ENCODE data around the gene PPIE.

Gene PPIE

DNA sequence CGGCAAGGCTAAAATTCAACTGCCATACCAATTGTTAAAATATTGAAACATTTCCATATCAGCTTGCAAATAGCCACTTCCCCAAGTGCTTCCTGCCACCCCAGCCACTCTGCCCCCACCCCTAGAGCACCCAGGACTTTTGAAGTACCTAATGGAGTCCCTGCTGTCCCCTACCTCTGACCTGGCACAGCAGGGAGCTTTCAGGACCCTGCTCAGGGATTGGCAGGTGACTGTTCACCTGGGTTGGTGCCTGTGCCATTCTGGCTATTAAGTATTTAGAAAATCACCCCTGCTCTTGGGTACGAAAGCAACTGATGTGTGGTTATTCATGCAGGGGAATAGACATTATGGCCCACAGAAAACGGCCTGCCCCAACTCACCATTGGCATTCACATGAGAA is 38.3 kb upstream of the PPIE start:
- Mint-ChIP-seq H3K27ac (ENCODE audit: low read depth) (no peak overlapping the region), H3K36me3 (ENCODE audit: insufficient read depth) (peaks cover 6% of the 10 kb centered on the region), H3K4me1 (no peaks in the 10 kb centered on the region), H3K9me3 (no peaks in the 10 kb centered on the region), H3K27me3 (peaks cover 14% of the 10 kb centered on the region), H3K4me3 (no peak overlapping the region)
- ATAC-seq (replicated peaks; ENCODE audit: extremely low read depth, poor library complexity, severe bottlenecking) (no peak), DNase-seq (ENCODE audit: low spot score in 2 of 2) (no peak)

DNA sequence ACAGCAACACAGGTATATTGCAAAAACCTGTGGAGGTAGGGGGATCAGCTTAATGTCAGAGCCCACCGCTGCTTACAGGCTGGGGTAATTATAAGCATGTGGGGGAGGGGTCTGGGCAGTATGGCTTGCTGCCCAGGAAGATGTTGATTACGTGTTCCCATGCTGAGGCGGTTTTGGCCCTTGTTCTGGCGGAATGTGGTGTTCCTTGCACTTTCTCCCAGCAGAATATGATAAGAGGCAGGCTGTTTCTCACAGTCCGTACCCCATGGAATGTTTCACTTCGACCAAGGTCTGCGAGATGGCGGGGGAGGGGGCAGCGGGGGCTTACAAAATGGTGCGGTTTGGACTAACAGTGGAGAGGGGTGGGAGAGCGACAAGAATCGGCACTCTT is 37.6 kb upstream of the PPIE start:
- no peak overlapping the region for H3K4me3 Mint-ChIP-seq
- DNase-seq (ENCODE audit: low spot score in 2 of 2): no peak
- no peak for ATAC-seq (replicated peaks; ENCODE audit: extremely low read depth, poor library complexity, severe bottlenecking)
- H3K27ac Mint-ChIP-seq (ENCODE audit: low read depth): no peak overlapping the region
- no peaks in the 10 kb centered on the region for H3K9me3 Mint-ChIP-seq
- H3K27me3 Mint-ChIP-seq: peaks cover 11% of the 10 kb centered on the region
- peaks cover 4% of the 10 kb centered on the region for H3K36me3 Mint-ChIP-seq (ENCODE audit: insufficient read depth)
- no peaks in the 10 kb centered on the region for H3K4me1 Mint-ChIP-seq

DNA sequence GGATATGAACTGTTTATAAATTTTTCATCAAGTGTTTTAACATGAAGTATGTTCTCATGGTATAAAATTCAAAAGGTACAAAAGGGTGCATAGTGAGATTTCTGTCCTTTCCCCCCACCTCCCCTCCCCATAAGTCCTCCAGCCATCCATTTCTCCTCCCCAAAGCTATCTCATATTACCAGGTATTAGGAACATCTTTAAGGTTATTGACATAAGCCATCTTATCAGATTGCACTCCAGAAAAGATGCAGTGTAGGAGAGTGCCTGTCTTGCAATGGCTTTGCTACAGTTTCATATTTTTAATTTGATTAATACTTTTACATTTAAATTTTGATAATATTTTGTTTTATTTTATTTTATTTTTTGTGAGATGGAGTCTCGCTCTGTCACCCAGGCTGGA is 33.9 kb upstream of the PPIE start:
- H3K4me1 Mint-ChIP-seq: no peaks in the 10 kb centered on the region

DNA sequence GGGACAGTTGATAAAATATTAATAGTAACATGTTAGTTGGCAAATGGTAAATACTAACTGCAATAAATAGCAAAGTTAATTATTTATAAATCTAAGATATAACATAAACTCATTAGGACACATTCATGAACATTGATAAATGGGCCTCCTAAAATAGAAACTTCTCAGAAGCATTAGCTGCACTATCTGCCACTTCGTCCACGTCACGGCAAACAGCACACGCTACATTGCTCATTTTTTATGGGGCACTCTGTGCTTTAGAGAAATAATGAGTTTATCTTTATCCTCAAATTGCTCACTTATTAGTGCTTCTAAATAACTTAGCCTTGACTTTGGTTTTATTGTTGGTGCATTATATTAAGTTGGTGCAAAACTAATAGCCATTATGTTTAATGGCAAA is 31.2 kb upstream of the PPIE start:
- no peak overlapping the region for H3K4me3 Mint-ChIP-seq
- H3K27ac Mint-ChIP-seq (ENCODE audit: low read depth): no peak overlapping the region
- no peaks in the 10 kb centered on the region for H3K27me3 Mint-ChIP-seq
- DNase-seq (ENCODE audit: low spot score in 2 of 2) (no peak), ATAC-seq (replicated peaks; ENCODE audit: extremely low read depth, poor library complexity, severe bottlenecking) (no peak)
- no peaks in the 10 kb centered on the region for H3K9me3 Mint-ChIP-seq
- H3K4me1 Mint-ChIP-seq: no peaks in the 10 kb centered on the region
- H3K36me3 Mint-ChIP-seq (ENCODE audit: insufficient read depth): no peaks in the 10 kb centered on the region

More for the DNA sequence above, 33.9 kb upstream of the PPIE start:
- H3K4me3 Mint-ChIP-seq: no peak overlapping the region
- no peaks in the 10 kb centered on the region for H3K9me3 Mint-ChIP-seq
- no peaks in the 10 kb centered on the region for H3K27me3 Mint-ChIP-seq
- no peak overlapping the region for H3K27ac Mint-ChIP-seq (ENCODE audit: low read depth)
- no peak for ATAC-seq (replicated peaks; ENCODE audit: extremely low read depth, poor library complexity, severe bottlenecking)
- peaks cover 2% of the 10 kb centered on the region for H3K36me3 Mint-ChIP-seq (ENCODE audit: insufficient read depth)
- DNase-seq (ENCODE audit: low spot score in 2 of 2): no peak

GRCh38 chr1:39711104-39711965 is 27.3 kb upstream of the PPIE start:
- H3K27ac Mint-ChIP-seq (ENCODE audit: low read depth): no peak overlapping the region
- ATAC-seq (replicated peaks; ENCODE audit: extremely low read depth, poor library complexity, severe bottlenecking) (no peak), DNase-seq (ENCODE audit: low spot score in 2 of 2) (no peak)
- no peaks in the 10 kb centered on the region for H3K9me3 Mint-ChIP-seq
- H3K27me3 Mint-ChIP-seq: peaks cover 4% of the 10 kb centered on the region
- no peaks in the 10 kb centered on the region for H3K4me1 Mint-ChIP-seq
- H3K4me3 Mint-ChIP-seq: no peak overlapping the region
- no peaks in the 10 kb centered on the region for H3K36me3 Mint-ChIP-seq (ENCODE audit: insufficient read depth)

DNA sequence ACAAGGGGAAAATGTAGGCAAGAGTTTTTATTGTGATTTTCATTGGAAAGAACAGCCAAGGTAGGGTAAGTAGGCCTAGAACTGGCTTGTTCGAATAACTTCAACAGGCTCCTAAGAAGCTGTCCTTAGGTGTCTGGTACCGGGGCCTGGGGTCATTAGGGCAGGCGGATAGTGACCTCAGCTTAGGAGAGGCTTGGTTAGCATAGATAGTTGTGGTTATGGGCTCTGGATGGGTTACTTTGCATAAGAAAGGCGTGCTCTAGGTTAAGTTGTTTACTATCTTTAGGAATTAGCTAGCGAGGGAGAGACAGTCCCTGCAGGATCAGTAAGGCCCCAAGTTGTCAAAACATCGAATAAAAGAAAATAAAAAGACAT is 26.7 kb upstream of the PPIE start:
- H3K9me3 Mint-ChIP-seq: no peaks in the 10 kb centered on the region

GRCh38 chr1:39713557-39713956 is 25.1 kb upstream of the PPIE start:
- no peaks in the 10 kb centered on the region for H3K4me1 Mint-ChIP-seq
- no peak for DNase-seq (ENCODE audit: low spot score in 2 of 2)
- peaks cover 26% of the 10 kb centered on the region for H3K27me3 Mint-ChIP-seq
- no peaks in the 10 kb centered on the region for H3K36me3 Mint-ChIP-seq (ENCODE audit: insufficient read depth)
- no peak overlapping the region for H3K4me3 Mint-ChIP-seq
- H3K27ac Mint-ChIP-seq (ENCODE audit: low read depth): no peak overlapping the region
- no peaks in the 10 kb centered on the region for H3K9me3 Mint-ChIP-seq
- no peak for ATAC-seq (replicated peaks; ENCODE audit: extremely low read depth, poor library complexity, severe bottlenecking)

More for the DNA sequence above, 26.7 kb upstream of the PPIE start:
- no peak overlapping the region for H3K4me3 Mint-ChIP-seq
- no peak overlapping the region for H3K27ac Mint-ChIP-seq (ENCODE audit: low read depth)
- DNase-seq (ENCODE audit: low spot score in 2 of 2): no peak
- no peaks in the 10 kb centered on the region for H3K4me1 Mint-ChIP-seq
- no peak for ATAC-seq (replicated peaks; ENCODE audit: extremely low read depth, poor library complexity, severe bottlenecking)
- H3K36me3 Mint-ChIP-seq (ENCODE audit: insufficient read depth): no peaks in the 10 kb centered on the region
- H3K27me3 Mint-ChIP-seq: peaks cover 10% of the 10 kb centered on the region

GRCh38 chr1:39717809-39718208 is 20.9 kb upstream of the PPIE start:
- H3K27me3 Mint-ChIP-seq: peaks cover 27% of the 10 kb centered on the region

DNA sequence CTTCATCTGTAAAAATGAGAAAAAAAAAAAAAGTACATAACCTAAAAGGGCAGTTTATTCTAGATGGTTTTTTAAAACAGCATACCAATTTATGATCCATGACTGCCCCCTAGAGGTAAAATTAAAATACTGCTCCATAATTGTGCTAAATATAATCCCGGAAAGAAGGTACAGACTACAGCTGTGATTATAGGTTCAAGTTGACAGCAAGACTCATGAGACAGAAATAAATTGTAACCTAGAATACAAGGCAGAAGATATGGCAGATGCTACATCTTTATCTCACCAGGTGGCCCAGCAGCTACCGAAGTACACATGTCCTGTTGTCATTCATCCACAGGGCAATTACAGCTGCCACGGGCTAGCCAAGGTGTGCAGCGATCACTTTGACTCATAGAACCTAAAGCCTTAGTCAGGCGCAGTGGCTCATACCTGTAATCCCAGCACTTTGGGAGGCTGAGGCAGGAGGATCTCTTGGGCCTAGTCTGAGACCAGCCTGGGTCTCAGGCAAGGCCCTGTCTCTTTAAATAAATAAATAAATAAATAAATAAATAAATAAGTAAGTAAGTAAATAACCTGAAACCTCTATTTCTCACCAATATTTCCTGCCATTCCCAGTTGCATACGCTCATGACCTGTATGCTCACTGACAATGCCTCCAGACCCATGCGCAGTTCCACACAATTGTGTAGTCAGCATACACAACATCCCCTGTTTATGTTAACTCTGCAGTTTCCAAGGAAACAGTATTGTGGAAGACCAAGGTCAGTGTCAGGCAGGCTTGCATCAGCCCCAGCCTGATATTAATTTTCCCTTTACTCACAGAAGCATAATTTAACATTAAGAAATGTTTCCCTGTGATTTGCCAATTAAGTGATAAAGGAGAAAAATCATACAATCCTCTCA is 18.3 kb upstream of the PPIE start:
- Mint-ChIP-seq H3K27ac (ENCODE audit: low read depth) (no peak overlapping the region), H3K36me3 (ENCODE audit: insufficient read depth) (no peaks in the 10 kb centered on the region), H3K27me3 (peaks cover 36% of the 10 kb centered on the region), H3K9me3 (no peaks in the 10 kb centered on the region), H3K4me1 (no peaks in the 10 kb centered on the region), H3K4me3 (no peak overlapping the region)
- DNase-seq (ENCODE audit: low spot score in 2 of 2) (no peak), ATAC-seq (replicated peaks; ENCODE audit: extremely low read depth, poor library complexity, severe bottlenecking) (no peak)

More at GRCh38 chr1:39717809-39718208, 20.9 kb upstream of the PPIE start:
- Mint-ChIP-seq H3K4me3 (no peak overlapping the region), H3K36me3 (ENCODE audit: insufficient read depth) (no peaks in the 10 kb centered on the region), H3K9me3 (no peaks in the 10 kb centered on the region), H3K4me1 (no peaks in the 10 kb centered on the region), H3K27ac (ENCODE audit: low read depth) (no peak overlapping the region)
- DNase-seq (ENCODE audit: low spot score in 2 of 2): no peak
- ATAC-seq (replicated peaks; ENCODE audit: extremely low read depth, poor library complexity, severe bottlenecking): no peak

DNA sequence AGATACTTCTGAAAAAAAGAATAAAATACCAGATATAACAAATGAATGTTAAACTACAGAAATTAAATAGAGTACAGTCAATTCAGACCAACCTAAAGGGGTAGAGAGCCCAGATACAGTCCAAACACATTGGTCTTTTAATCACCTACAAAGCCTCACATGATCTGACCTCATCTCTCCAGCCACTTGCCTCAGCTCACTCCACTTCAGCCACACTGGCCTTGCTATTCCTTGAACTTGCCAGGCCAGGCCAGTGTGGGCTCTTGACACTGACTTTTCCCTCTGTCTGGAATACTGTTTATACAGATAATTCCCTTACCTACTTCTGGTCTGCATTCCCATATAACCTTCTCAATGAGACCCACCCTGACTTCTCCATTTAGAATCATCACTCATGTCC is 17.0 kb upstream of the PPIE start:
- no peak for DNase-seq (ENCODE audit: low spot score in 2 of 2)
- Mint-ChIP-seq H3K36me3 (ENCODE audit: insufficient read depth) (no peaks in the 10 kb centered on the region), H3K27me3 (peaks cover 40% of the 10 kb centered on the region)

DNA sequence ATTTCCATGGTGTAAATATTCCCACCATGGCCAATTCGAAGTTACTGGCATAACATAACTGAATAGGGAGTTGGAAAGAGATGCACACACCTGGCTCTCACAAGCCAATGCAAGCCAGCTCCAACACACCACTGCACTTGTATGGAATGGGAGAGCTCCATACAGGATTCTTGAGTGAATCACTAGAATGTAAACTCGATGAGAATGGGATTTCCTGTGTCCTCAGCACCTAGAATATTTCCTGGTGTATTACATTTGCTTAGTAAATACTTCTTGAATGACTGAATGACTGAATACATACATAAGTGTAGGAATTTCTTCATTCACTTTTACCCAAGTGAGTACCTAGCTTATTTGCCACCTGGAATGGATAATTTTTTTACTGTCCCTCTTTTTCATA is 16.2 kb upstream of the PPIE start:
- H3K4me3 Mint-ChIP-seq: no peak overlapping the region
- no peaks in the 10 kb centered on the region for H3K9me3 Mint-ChIP-seq
- H3K27ac Mint-ChIP-seq (ENCODE audit: low read depth): no peak overlapping the region
- H3K4me1 Mint-ChIP-seq: no peaks in the 10 kb centered on the region
- no peaks in the 10 kb centered on the region for H3K36me3 Mint-ChIP-seq (ENCODE audit: insufficient read depth)
- H3K27me3 Mint-ChIP-seq: peaks cover 40% of the 10 kb centered on the region
- ATAC-seq (replicated peaks; ENCODE audit: extremely low read depth, poor library complexity, severe bottlenecking) (no peak), DNase-seq (ENCODE audit: low spot score in 2 of 2) (no peak)

More for the DNA sequence above, 17.0 kb upstream of the PPIE start:
- H3K4me1 Mint-ChIP-seq: no peaks in the 10 kb centered on the region
- H3K27ac Mint-ChIP-seq (ENCODE audit: low read depth): no peak overlapping the region
- ATAC-seq (replicated peaks; ENCODE audit: extremely low read depth, poor library complexity, severe bottlenecking): no peak
- H3K4me3 Mint-ChIP-seq: no peak overlapping the region
- H3K9me3 Mint-ChIP-seq: no peaks in the 10 kb centered on the region

- ATAC-seq (replicated peaks; ENCODE audit: extremely low read depth, poor library complexity, severe bottlenecking) (no peak), DNase-seq (ENCODE audit: low spot score in 2 of 2) (no peak)
- no peak overlapping the region for H3K27ac Mint-ChIP-seq (ENCODE audit: low read depth)
- H3K9me3 Mint-ChIP-seq: no peaks in the 10 kb centered on the region
- no peak overlapping the region for H3K4me3 Mint-ChIP-seq
- H3K36me3 Mint-ChIP-seq (ENCODE audit: insufficient read depth): no peaks in the 10 kb centered on the region
- no peaks in the 10 kb centered on the region for H3K4me1 Mint-ChIP-seq
- peaks cover 70% of the 10 kb centered on the region for H3K27me3 Mint-ChIP-seq
Measured at GRCh38 chr1:39726600-39726999, 12.1 kb upstream of the PPIE start.

Data from central memory CD8-positive, alpha-beta T cell (primary cell).